Upper lobe of left lung (tissue), 4 donors: Measurements from ENCODE around the gene AMZ1.

ENCODE experiments used
- CTCF ChIP-seq, 6 experiments: fragments of 450-650 bp in 4 of 6; fragments of 200-600 bp in 2 of 6; sonication (generic) in 2 of 6; IDR thresholded peaks; one replicate each; pipeline ENCODE4 v1.5.1; 2016 to 2019; ENCODE audit warnings: antibody characterized with exemption in 6 of 6
- POLR2A ChIP-seq, 4 donors: fragments of 450-650 bp; IDR thresholded peaks; one replicate each; pipeline ENCODE4 v1.5.1; 2016 to 2017; ENCODE audit warnings: antibody characterized with exemption in 4 of 4, mild to moderate bottlenecking in 2 of 4

GRCh38 chr7:2710901-2711551 is 23.0 kb downstream of the AMZ1 start:
- TF ChIP-seq CTCF (IDR thresholded peaks at IDR 0.05) (no peak), POLR2A (IDR thresholded peaks at IDR 0.05) (no peak)
